OCI-LY1 (cell line): ENCODE data around the gene ANKS1A.
"Not testable (repeated sequence)": the region's sequence is repeated elsewhere in the genome, so short reads cannot be mapped to it uniquely, and the experiment has no call there.

Experiments
- CTCF ChIP-seq: fragments of 200-600 bp; sonication (generic), shearing (Covaris generic); IDR thresholded peaks from 2 replicates; pipeline ENCODE4 v1.5.1; 2017; ENCODE audit warnings: mild to moderate bottlenecking, antibody characterized with exemption, low read length, moderate library complexity, mixed read lengths
- EZH2 ChIP-seq: fragments of 200-600 bp; sonication (generic), shearing (Covaris generic); IDR thresholded peaks from 2 replicates; pipeline ENCODE4 v1.8.0; 2017; ENCODE audit warnings: borderline replicate concordance, mixed run types, mild to moderate bottlenecking, antibody characterized with exemption, low read length, moderate library complexity, mixed read lengths

GRCh38 chr6:35001349-35001748 lies 112.3 kb downstream of the ANKS1A start:
- not testable (repeated sequence) for TF ChIP-seq CTCF, EZH2
